Smooth muscle cell of the coronary artery (primary cell): ENCODE measurements around the gene THAP11. TPM values are rescaled to one million over a fixed set of nuclear protein-coding genes. Genes with fewer than 3 reads are reported as not detected.

Experiments
- total RNA-seq: library from RNA; depleted of rRNA; stranded (reverse); fragments of >200 nt; gene quantifications from 2 replicates; pipeline ENCODE4 v1.2.3, GENCODE V29; 2014; ENCODE audit warnings: low replicate concordance

The THAP11 gene
- total RNA-seq, result 26.3 and 47.7 TPM in 2 replicates

DNA sequence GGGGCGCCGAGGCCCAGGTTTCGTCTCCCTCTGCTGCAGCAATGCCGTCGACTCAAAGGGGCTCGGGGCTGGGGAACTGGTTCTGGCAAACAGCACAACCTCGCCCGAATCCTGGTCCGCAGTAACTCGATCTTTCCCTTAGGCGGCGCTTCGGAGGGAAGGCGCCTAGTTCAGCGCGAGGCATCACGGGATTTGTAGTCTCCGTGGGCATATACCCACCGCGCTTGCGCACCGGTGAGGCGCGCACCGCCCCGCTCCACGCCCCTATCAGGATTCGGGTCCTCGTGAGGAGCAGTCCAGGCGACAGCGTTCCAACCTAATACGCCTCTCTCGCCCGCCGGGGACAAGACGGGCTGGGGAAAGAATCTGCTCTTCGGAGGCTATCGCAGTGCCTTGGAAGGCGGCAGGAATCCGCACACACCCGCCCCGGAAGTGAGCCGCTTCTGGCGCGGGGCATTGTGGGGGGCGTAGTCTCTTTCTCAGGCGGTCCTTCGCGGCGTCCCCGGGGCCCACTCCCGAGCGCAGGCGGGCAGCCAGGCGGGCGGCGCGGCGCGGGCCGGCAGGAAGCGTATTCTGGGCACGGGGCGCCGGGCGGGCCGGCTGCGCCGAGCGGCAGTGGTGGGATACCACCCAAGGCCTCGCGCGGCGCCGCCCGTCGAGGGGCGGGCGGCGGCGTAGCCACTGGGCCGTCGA lies at the start of gene THAP11:
THAP11 (plus strand) TSS at position 505 of the 693 bp plus-strand sequence. CDS start 235 bp downstream, outside the sequence.

DNA sequence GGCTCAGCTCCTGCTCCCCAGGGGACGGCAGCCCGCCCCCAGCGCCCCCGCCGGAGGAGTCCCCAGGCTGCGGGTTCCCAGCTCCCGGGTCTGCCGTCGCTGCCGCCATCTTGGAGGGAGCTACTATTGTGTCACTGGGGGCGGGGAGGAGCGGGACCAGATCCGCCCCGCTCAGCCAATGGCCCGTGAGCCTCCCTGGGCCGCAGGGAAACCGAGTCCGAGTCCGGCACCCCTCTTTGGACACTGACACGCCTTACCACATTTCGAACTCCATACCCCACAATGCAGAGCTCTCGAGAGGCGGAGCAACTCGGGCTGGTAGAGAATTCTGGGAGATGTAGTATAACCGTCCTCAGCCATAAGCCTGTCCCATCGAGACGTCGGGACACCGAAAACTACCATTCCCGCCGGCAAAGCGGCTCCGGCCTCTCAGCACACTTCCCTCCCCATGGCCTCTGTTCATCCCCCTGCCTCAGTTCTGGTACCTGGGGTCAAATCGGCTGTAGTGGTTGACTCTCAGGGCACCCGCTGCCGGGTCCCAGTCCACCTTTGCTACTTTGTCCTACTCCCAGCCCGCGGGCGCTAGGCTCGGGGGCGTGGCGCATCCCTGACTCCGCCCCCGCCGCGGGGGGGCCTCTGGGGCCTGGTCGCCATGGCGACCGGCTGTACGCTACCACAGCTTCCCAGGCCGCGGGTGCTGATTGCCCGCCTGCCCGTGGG lies 35.5 kb upstream of the THAP11 start, which contains the start of the genes RANBP10 and TSNAXIP1:
RANBP10 (minus strand) TSS at position 133 of the 720 bp plus-strand sequence; CDS start at position 109, 24 bp downstream.
TSNAXIP1 (plus strand) TSS at position 462 of the 720 bp plus-strand sequence. CDS start 261 bp downstream, outside the sequence.

GRCh38 chr16:67846320-67847063 lies 4.4 kb downstream of the THAP11 start, which contains the start of gene NUTF2:
TSS of gene NUTF2 (plus strand) at chr16:67846933. CDS start at chr16:67865131, 18,198 bp downstream.

DNA sequence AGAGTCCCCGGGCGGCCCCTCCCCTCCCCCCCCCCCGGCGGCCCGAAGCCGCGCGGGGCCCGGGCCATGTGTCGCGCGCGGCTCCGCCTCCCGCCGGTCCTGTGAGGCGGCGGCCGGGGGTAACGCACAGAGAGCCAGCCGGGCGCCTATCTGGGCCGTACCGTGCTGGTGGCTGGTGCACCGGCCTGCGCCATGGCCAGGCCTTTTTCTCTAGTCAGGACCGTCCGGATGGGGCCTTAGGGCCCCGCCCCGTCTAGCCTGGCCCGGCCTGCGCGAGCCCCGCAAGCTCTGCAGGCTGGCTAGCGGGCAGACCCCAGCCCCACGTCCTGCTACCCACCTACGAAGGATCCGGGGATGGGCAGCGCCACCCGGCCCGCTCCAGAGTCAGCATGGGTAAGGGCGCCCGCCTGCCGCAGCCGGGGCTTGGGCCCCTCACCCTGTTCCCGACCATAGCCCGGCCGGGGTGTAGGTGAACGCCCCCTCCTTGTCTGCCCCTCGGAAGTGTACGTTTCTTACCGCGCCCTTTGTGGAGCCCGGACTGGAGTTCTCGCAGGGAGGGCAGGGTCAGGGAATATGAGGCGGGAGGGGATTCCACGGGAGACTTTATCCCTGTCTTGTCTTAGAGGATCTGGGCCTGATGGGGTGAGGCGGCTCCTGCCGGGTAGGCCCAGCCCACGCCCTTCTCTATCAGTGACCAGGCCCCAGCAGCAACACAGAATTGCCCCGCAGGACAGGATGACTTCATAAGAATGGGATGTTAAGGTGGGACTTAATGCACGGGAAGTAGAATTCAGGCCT lies 5.1 kb downstream of the THAP11 start, which contains the start of gene CENPT:
CENPT (minus strand) TSS at position 630 of the 798 bp plus-strand sequence. CDS start 13,834 bp downstream, outside the sequence.

GRCh38 chr16:67872631-67873434 lies 30.7 kb downstream of the THAP11 start, which contains the start of gene EDC4:
TSS of gene EDC4 (plus strand) at chr16:67873052. CDS start at chr16:67873262, 210 bp downstream.

DNA sequence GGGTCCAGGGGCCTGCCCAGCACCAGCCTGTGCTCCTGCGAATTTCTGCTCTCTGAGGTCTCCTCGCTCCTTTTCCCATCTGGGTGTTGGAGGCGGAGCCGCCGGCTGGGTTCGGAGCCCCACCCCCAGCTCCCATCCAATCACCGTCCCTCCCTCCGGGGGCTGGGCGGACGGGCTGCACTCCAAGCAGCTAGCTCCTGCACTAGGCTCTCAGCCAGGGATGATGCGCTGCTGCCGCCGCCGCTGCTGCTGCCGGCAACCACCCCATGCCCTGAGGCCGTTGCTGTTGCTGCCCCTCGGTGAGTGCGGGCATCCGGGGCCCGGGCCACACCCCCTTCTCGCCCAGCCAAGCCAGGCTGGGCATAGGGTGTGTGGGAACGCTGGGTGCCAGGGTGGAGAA lies 42.6 kb downstream of the THAP11 start, which contains the start of gene NRN1L:
NRN1L (plus strand) TSS at position 202 of the 400 bp plus-strand sequence; CDS start at position 221, 19 bp downstream.

DNA sequence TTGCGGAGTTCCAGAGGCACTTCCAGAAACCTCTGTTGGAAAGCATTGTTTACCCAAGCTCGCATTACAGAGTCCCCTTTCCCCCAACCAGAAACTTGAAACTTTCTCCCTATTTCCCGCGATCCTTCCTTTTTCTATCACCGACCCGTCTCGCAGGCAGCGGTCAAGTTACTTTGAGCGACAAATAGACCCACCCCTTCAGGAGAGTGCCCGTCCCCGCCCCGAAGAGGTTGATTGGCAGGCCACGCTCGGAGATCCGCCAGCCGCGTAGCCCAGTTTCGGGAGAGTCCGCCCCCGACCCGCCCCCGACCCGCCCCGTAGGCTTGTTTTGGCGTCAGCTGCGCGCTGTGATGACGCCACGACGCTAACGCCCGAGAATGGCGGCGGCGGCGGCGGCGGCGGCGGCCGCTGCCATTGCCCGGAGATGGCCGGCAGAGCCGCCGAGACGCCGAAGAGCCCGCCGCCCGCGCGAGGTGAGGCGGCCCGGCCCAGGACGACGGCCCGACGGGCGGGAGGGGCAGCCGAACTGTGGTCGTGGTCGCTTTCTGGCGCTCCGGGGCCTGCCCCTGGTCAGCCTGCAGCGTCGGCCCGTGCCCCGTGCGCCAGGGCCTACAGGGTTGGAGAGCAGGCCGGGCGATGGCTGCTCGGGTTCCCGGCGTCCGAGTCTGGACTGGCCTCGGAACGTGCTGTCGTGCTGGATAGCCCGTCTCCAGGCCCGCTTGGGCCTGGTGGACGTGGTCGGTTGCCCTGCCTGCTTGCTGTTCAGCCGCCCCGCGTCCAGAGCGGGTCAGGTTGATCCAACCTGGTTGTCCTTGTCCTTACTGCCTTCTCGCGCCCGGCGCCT lies 51.0 kb downstream of the THAP11 start, which contains the start of gene PSKH1:
PSKH1 (plus strand) TSS at position 356 of the 844 bp plus-strand sequence. CDS start 15,496 bp downstream, outside the sequence.

Other genes with a start within 250 kb of the THAP11 start
- gene CARMIL2, start 197.2 kb upstream of the THAP11 start, total RNA-seq, result 0.15 TPM in 1 of 2 replicates, not detected in the other
- 7.6 and 9.8 TPM in 2 replicates for gene ACD, start 182.1 kb upstream of the THAP11 start, total RNA-seq
- gene PARD6A, start 181.4 kb upstream of the THAP11 start, total RNA-seq, result 0.60 and 1.1 TPM in 2 replicates
- gene ENKD1, start 175.6 kb upstream of the THAP11 start, total RNA-seq, result 11.8 and 13.8 TPM in 2 replicates
- gene C16orf86, start 175.5 kb upstream of the THAP11 start, total RNA-seq, result 1.6 and 3.6 TPM in 2 replicates
- gene GFOD2, start 123.0 kb upstream of the THAP11 start, total RNA-seq, result 14.1 and 18.0 TPM in 2 replicates
- gene RANBP10, start 35.8 kb upstream of the THAP11 start, total RNA-seq, result 2.7 and 5.9 TPM in 2 replicates
- 1.2 and 1.9 TPM in 2 replicates for gene TSNAXIP1, start 35.4 kb upstream of the THAP11 start, total RNA-seq
- gene NUTF2, start 4.6 kb downstream of the THAP11 start, total RNA-seq, result 79.6 and 157 TPM in 2 replicates
- 18.3 and 23.8 TPM in 2 replicates for gene CENPT, start 5.4 kb downstream of the THAP11 start, total RNA-seq
- 46.8 and 50.8 TPM in 2 replicates for gene EDC4, start 30.7 kb downstream of the THAP11 start, total RNA-seq
- gene NRN1L, start 42.6 kb downstream of the THAP11 start, total RNA-seq, result not detected in 2 replicates
- gene PSKH1, start 50.9 kb downstream of the THAP11 start, total RNA-seq, result 13.5 and 31.1 TPM in 2 replicates
- gene CTRL, start 89.5 kb downstream of the THAP11 start, total RNA-seq, result 0.38 TPM in 1 of 2 replicates, not detected in the other
- gene PSMB10, start 94.5 kb downstream of the THAP11 start, total RNA-seq, result 64.9 and 89.9 TPM in 2 replicates
- 3.3 and 4.6 TPM in 2 replicates for gene LCAT, start 101.8 kb downstream of the THAP11 start, total RNA-seq
- 119 and 184 TPM in 2 replicates for gene SLC12A4, start 126.3 kb downstream of the THAP11 start, total RNA-seq
- gene DPEP3, start 138.2 kb downstream of the THAP11 start, total RNA-seq, result not detected in 2 replicates
- not detected in 2 replicates for gene DPEP2, start 157.2 kb downstream of the THAP11 start, total RNA-seq
- not detected in 2 replicates for gene DPEP2NB, start 173.6 kb downstream of the THAP11 start, total RNA-seq
- 4.9 and 8.7 TPM in 2 replicates for gene DDX28, start 180.9 kb downstream of the THAP11 start, total RNA-seq
- gene DUS2, start 181.0 kb downstream of the THAP11 start, total RNA-seq, result 11.7 and 14.4 TPM in 2 replicates
- 5.9 and 8.2 TPM in 2 replicates for gene NFATC3, start 243.1 kb downstream of the THAP11 start, total RNA-seq